Retinal pigment epithelial cell (primary cell): ENCODE data around the gene IDH3A.

Source experiments
- DNase-seq: peaks from one replicate; pipeline ENCODE4 v3.0.0-alpha.2; 2010; ENCODE audit warnings: low read depth
- H3K4me3 ChIP-seq: 2 replicates; pipeline ENCODE4 v1.5.1; 2011; ENCODE audit warnings: mild to moderate bottlenecking, low read length, control low read depth, moderate library complexity
- CTCF ChIP-seq: conservative IDR thresholded peaks from 2 replicates; pipeline ENCODE4 v1.5.1; 2011; ENCODE audit warnings: low read depth, low read length, control low read depth, inconsistent platforms

Gene IDH3A

GRCh38 chr15:78203346-78204225 lies 54.4 kb downstream of the IDH3A start:
- no peak for TF ChIP-seq CTCF
- DNase-seq = no peak
- H3K4me3 ChIP-seq = no peak overlapping the region

DNA sequence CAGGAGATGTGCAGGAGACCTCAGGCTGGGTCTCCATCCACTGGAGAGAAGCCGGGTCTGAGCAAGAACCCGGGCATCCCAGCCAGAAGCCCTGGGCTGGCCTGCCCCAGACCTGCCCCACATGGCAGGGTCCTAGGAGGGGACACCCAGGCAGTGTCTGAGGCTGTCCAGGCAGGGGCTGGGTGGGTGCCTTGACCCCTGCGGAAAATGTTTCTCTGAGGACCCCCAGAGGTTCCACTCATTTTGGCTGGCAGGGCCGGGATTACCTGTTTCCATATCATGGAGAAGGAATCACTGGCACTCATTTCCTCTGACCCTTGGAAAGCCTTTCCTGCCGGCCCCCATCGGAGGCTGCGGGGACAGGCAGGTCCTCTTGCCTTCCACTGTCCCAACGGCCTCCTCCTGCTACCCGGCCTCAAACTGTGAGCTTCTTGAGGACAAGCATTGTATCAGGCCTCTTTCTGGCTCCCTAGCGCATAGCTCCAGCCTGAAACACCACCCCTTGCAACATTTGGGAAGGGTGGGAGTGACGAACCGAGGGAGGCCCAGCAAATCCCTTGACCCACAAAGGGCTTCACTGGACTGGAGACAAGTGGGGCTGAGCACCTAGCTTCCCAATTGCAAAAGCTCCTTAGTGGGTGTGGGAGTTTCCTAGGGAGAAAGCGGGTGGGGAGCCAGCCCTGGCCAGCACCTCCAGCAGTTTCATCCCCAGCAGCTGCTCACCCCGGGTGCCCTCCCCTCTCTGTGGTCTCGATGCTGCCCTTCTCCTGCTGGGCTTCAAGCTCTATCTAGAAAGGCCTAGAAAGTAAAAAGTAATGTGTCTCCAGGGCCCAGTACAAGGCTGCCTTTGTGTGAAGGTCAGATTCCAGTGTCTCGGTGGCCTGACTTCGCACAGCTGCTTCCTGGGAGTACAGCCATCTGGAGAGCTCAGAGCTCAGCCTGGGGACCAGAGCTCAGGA lies 55.5 kb downstream of the IDH3A start:
- DNase-seq = no peak
- TF ChIP-seq CTCF = no peak
- no peak overlapping the region for H3K4me3 ChIP-seq

DNA sequence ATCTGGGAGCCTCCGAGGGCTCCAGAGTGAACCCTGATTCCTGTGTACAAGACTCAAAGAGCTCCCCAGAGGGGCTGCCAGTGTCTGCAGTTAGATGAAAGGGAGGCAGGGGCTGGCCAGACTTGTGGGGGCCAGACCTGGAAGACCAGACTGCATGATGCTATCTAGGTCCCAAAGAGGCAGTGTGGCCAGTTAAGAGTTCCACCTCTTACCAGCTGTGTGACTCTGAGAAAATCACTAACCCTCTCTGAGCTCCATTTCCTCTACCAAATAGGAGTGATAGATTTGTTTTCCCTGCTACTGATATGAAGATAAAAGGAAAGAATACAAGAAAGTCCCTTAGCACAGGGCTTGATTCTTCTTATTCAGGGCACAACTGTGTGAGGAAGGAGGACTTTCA lies 56.2 kb downstream of the IDH3A start:
- DNase-seq = no peak
- no peak for TF ChIP-seq CTCF
- no peak overlapping the region for H3K4me3 ChIP-seq

- no peak for TF ChIP-seq CTCF
- DNase-seq = no peak
Observed at GRCh38 chr15:78205856-78206255, 56.7 kb downstream of the IDH3A start.

DNA sequence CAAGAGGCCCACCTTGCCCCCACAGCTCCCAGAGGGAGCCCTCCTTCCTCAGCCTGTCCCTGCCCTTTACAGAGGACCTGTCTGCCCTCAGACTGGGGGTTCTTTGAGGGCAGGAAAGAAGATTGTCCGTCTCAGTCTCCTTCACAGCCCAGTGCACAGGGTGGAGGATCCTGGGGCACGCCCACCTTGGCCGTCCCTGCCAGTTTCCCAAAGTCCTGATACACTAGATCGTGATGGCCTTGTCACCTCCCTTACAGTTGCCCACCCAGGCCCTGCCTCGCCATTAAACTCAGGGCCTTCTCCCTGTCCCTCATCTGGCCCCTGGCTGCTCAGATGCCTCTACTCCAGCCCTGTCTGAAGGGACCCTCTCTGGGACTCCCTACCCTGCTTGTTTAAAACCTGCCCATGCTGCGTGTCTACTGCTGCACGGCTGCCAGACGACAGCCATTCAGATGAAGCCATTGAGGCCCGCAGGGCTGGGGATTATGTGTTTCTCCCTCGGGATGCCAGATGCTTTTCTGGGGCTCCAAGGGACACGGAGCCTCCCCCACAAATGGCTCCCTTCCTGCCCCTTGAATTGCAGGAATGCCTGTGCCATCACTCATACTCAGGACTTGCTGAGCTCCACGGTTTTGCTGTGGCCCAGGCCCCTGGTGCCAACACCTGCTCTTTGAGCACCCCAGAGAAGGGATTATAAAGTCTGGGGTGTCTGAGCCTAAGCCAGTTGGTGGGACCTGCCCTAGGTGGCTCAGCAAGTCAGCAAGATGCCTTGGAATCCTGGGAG lies 57.4 kb downstream of the IDH3A start:
- TF ChIP-seq CTCF = no peak
- peak; percentile 48 for DNase-seq
- H3K4me3 ChIP-seq = no peak overlapping the region

More at GRCh38 chr15:78205856-78206255, 56.7 kb downstream of the IDH3A start:
- H3K4me3 ChIP-seq = no peak overlapping the region

- no peak for DNase-seq
- H3K4me3 ChIP-seq = no peak overlapping the region
- no peak for TF ChIP-seq CTCF
Observed at GRCh38 chr15:78207110-78207458, 57.9 kb downstream of the IDH3A start.
